ENCODE data around the gene RNFT2.

DNA sequence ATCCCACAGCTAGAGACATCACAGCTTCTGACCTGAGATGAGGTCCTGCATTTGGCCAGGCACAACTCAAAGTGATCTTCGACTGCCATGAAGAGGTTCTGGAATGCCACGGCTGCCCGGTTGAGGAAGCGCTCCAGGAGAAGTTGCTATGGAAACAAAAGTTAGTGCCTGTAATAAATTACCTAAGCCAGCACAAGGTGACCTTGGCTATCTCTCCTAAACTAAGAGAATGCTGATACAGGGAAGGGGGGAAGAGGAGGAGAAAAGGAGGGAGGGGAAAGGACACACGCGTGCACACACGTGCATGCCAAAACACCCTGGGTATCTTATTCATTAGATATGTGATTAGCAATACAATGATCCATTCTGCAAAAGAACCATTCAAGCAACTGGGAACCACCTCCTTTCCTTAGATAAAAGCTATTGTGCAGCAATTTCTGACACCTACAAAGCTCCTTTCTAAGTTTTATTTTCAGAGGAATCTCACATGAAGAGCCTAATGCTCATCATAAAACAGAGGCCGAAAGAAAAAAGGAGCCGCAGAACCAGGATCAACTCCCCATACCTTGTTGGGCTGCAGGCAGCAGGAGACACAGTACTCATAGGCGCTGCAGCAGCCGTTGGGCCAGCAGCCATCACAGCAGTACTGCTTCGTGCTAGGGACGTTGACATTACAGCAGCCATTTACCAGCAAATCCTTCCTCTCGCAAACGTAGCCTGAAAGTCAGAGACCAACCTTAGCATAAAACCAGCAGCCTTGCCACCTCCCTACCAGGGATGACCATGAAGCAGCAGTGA is 18.2 kb upstream of the RNFT2 start:
- TF ChIP-seq, protein P1, sequence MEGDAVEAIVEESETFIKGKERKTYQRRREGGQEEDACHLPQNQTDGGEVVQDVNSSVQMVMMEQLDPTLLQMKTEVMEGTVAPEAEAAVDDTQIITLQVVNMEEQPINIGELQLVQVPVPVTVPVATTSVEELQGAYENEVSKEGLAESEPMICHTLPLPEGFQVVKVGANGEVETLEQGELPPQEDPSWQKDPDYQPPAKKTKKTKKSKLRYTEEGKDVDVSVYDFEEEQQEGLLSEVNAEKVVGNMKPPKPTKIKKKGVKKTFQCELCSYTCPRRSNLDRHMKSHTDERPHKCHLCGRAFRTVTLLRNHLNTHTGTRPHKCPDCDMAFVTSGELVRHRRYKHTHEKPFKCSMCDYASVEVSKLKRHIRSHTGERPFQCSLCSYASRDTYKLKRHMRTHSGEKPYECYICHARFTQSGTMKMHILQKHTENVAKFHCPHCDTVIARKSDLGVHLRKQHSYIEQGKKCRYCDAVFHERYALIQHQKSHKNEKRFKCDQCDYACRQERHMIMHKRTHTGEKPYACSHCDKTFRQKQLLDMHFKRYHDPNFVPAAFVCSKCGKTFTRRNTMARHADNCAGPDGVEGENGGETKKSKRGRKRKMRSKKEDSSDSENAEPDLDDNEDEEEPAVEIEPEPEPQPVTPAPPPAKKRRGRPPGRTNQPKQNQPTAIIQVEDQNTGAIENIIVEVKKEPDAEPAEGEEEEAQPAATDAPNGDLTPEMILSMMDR (IDR thresholded peaks at IDR 0.05; ENCODE audit: low read depth, low read length), result no peak
- no peak for TF ChIP-seq POLR2A (IDR thresholded peaks at IDR 0.05; ENCODE audit: extremely low read depth, insufficient read length)
- TF ChIP-seq, protein P2, sequence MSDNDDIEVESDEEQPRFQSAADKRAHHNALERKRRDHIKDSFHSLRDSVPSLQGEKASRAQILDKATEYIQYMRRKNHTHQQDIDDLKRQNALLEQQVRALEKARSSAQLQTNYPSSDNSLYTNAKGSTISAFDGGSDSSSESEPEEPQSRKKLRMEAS (IDR thresholded peaks at IDR 0.05; ENCODE audit: low read depth, low read length), result no peak
